SK-MEL-5 (cell line): Measurements from ENCODE around the gene ACVR2B. TPM values are rescaled to one million over a fixed set of nuclear protein-coding genes. Genes with fewer than 3 reads are reported as not detected.
"Not testable (repeated sequence)": the region's sequence is repeated elsewhere in the genome, so short reads cannot be mapped to it uniquely, and the experiment has no call there.

Source experiments
- DNase-seq: peaks from one replicate; pipeline ENCODE4 v3.0.0-alpha.2; 2016; ENCODE audit warnings: low read depth, low spot score
- in situ Hi-C: cut with HindIII; loops from 2 replicates; pipeline ENCODE4 v1.10.0; 2016; ENCODE audit warnings: low sequenced_read_pairs, high pct_unique_total_duplicates, low pct_unique_long_range_greater_than_20kb
- polyA plus RNA-seq, 2 experiments: library from polyadenylated mRNA; depleted of rRNA; stranded (reverse); fragments of >200 nt; gene quantifications; 2 replicates each; pipeline ENCODE4 v1.2.3, GENCODE V29; 2015
- total RNA-seq: library from RNA; depleted of rRNA; stranded (reverse); fragments of >200 nt; shearing (Covaris generic); gene quantifications from 2 replicates; pipeline ENCODE4 v1.2.3, GENCODE V29; 2014; rRNA removed

Gene ACVR2B
- total RNA-seq, result 7.6 and 8.3 TPM in 2 replicates
- 4.5 and 5.1 TPM in 2 replicates for polyA plus RNA-seq (2015; cell fraction: cytosol; rRNA removed)
- 4.5 and 6.2 TPM in 2 replicates for polyA plus RNA-seq (2015; cell fraction: nucleus; rRNA removed)

DNA sequence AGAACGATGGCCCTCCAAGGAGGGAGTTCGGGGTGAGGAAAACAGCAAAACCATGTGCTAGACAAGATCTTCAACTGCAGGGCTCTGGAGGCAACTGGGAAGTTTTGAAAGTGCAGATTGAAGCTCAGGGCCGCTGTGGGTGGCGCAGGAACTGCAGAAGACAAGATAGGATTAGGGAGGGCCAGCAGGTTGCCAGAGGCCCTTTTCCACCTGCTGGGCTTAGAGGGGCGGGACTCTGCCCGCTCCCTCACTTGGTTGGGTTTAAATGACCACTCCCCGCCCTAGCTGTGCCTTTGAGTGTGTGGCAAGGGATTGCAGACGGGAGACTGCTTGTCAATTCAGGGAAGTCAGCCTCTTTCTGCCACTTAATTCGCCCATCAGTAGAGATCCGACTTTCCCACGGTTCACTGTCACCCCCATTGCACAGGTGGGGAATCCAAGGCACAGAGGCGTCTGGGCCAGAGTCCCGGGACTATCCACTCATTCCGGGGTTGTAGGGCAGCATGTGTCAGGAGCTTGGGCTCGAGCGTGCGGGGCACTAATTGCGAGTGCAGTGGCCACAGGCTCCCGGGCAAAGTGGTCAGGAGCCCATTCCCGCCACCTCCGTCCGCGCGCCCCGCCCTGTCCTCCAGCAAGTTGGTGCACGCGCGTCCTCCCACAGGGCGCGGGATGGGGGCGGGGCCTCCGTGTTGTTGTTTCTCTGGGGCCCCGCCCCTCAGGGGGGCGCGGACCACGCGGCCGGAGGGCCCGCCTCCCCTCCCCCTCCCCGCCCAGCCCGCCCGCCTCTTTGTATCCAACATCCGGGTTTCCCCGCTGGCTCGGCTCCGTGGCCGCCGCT lies at the start of gene ACVR2B:
TSS of gene ACVR2B (plus strand) at position 816 of the 838 bp plus-strand sequence. CDS start 433 bp downstream, outside the sequence.
- in situ Hi-C loops, result no loop called here

DNA sequence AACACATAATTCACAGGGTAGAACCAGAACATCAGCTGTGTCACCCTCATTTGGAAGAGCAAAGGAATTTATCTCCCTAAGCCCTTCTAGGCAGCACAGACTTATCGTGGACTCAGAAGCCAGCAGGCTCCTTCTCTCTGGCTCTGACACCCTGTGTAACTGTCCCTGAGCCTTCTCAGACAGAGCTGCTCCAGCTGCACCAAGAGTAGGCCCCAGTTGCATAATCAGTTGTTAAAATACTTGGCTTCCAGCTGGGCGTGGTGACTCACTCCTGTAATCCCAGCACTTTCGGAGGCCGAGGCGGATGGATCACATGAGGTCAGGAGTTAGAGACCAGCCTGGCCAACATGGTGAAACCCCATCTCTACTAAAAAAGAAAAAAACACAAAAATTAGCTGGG lies 49.4 kb upstream of the ACVR2B start:
- in situ Hi-C loops, result no loop called here
- DNase-seq, result no peak

More for the DNA sequence above, at the start of gene ACVR2B:
- DNase-seq, result peak; percentile 84

GRCh38 chr3:38411591-38411990 lies 42.1 kb upstream of the ACVR2B start:
- in situ Hi-C loops, result no loop called here
- DNase-seq, result no peak

DNA sequence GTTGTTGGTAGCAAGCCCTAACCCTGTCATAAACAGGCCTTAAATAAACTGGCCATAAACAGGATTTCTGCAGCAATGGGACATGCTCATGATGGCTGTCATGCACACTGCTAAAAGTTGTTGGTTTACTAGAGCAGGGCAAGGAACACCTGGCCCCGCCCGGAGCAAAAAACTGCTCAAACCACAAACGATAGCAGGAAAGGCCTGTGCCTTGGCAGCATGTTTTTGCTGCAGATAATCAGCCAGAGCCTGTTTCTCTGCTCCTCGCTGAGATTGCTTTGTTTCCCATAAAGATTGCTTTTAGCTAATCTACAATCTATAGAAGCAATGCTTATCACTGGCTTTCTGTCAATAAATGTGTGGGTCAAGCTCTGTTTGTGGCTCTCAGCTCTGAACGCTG lies 32.9 kb upstream of the ACVR2B start:
- DNase-seq, in situ Hi-C loops: not testable (repeated sequence)

- no peak for DNase-seq
Measured at GRCh38 chr3:38421679-38422336, 31.9 kb upstream of the ACVR2B start.

DNA sequence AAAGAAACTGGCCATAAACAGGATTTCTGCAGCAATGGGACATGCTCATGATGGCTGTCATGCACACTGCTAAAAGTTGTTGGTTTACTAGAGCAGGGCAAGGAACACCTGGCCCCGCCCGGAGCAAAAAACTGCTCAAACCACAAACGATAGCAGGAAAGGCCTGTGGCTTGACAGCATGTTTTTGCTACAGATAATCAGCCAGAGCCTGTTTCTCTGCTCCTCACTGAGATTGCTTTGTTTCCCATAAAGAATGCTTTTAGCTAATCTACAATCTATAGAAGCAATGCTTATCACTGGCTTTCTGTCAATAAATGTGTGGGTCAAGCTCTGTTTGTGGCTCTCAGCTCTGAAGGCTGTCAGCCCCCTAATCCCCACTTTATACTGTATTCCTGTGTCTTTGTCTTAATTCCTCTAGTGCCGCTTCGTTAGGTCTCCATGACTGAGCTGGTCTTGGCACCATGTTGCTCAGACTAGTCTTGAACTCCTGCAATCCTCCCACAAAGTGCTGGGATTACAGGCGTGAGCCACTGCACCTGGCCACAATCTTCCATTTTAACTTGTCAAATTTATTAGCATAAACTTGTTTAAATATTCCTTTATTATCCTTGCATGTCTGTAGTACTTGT lies 26.8 kb upstream of the ACVR2B start:
- DNase-seq, in situ Hi-C loops: not testable (repeated sequence)

More at GRCh38 chr3:38421679-38422336, 31.9 kb upstream of the ACVR2B start:
- in situ Hi-C loops, result no loop called here

DNA sequence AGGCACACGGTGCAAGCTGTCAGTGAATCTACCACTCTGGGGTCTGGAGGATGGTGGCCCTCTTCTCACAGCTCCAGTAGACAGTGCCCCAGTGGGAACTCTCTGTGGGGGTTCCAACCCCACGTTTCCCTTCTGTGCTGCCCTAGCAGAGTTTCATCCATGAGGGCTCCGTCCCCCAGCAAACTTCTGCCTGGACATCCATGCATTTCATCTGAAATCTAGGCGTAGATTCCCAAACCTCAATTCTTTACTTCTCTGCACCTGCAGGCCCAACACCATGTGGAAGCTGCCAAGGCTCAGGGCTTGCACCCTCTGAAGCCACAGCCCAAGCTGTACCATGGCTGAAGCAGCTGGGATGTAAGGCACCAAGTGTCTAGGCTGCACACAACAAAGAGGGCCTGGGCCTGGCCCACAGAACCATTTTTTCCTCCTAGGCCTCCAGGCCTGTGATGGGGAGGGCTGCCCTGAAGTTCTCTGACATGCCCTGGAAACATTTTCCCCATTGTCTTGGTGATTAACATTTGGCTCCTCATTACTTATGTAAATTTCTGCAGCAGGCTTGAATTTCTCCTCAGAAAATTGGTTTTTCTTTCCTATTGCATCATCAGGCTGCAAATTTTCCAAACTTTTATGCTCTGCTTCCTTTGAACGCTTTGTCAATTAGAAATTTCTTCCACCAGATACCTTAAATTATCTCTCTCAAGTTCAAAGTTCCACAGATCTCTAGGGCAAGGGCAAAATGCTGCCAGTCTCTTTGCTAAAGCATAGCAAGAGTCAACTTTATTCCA lies 20.6 kb upstream of the ACVR2B start:
- DNase-seq, in situ Hi-C loops: not testable (repeated sequence)

DNA sequence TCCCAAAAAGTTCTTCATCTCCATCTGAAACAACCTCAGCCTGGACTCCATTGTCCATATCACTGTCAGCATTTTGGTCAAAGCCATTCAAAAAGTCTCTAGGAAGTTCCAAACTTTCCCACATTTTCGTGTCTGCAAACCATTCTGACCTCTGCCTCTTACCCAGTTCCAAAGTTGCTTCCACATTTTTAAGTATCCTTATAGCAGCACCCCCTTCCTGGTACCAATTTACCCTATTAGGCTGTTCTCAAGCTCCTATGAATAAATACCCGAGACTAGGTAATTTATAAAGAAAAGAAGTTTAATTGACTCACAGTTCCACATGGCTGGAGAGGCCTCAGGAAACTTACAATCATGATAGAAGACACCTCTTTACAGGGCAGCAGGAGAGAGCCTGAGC lies 20.0 kb upstream of the ACVR2B start:
- DNase-seq, in situ Hi-C loops: not testable (repeated sequence)

- DNase-seq, in situ Hi-C loops: not testable (repeated sequence)
Measured at GRCh38 chr3:38438436-38439069, 15.1 kb upstream of the ACVR2B start.

GRCh38 chr3:38443205-38443604 lies 10.5 kb upstream of the ACVR2B start:
- in situ Hi-C loops, DNase-seq: not testable (repeated sequence)

GRCh38 chr3:38446085-38446686 lies 7.5 kb upstream of the ACVR2B start:
- in situ Hi-C loops, result no loop called here
- no peak for DNase-seq

DNA sequence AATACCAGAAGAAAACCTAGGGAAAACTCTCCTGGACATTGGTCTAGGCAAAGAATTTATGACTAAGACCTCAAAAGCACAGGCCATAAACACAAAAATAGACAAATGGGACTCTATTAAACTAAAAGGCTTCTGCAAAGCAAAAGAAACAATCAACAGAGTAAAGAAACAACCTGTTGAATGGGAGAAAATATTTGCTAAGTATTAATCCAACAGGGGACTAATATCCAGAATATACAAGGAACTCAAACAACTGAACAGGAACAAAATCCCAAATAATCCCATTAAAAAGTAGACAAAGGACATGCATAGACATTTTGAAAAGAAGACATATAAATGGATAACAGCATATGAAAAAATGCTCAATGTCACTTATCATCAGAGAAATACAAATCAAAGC lies 6.9 kb upstream of the ACVR2B start:
- DNase-seq, result no peak
- in situ Hi-C loops, result no loop called here

- in situ Hi-C loops, result no loop called here
- DNase-seq, result no peak
Measured at GRCh38 chr3:38450853-38451252, 2.8 kb upstream of the ACVR2B start.

DNA sequence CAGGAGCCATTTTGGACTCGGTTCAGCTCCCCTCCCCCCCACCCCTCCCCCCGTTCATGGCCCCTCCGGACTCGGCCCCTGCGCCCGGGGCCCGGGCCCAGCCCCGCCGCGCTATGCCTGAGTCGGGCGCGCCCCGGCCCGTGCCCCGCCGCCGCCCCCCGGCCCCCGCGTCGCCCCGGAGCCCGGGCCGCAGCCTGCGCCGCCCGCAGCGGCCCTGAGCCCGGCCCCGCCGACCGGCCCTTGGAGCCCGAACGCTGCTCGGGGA lies 155 bp downstream of the ACVR2B start:
- no peak for DNase-seq
- in situ Hi-C loops, result no loop called here

GRCh38 chr3:38454178-38454883 lies 641 bp downstream of the ACVR2B start:
- no peak for DNase-seq
- in situ Hi-C loops, result no loop called here

- peak; percentile 75 for DNase-seq
- in situ Hi-C loops, result no loop called here
Measured at GRCh38 chr3:38454884-38455638, 1.4 kb downstream of the ACVR2B start.
